Fibroblast of lung (primary cell): Measurements from ENCODE around the gene OPA1.

Experiments used
- EZH2 ChIP-seq: IDR thresholded peaks from 2 replicates; pipeline ENCODE4 v1.5.1; 2012; ENCODE audit warnings: low read length, control low read depth, mild to moderate bottlenecking; ENCODE audit errors: missing control alignments
- TF ChIP-seq, protein P1 (sequence below), 2 donors: IDR thresholded peaks in 1 of 2; conservative IDR thresholded peaks in 1 of 2; 1 replicate in 1 of 2; 2 replicates in 1 of 2; pipeline ENCODE4 v1.5.1; 2011 to 2012; ENCODE audit warnings: low read length in 2 of 2, control low read depth in 1 of 2, inconsistent platforms in 1 of 2, low read depth in 1 of 2, mild to moderate bottlenecking in 1 of 2

DNA sequence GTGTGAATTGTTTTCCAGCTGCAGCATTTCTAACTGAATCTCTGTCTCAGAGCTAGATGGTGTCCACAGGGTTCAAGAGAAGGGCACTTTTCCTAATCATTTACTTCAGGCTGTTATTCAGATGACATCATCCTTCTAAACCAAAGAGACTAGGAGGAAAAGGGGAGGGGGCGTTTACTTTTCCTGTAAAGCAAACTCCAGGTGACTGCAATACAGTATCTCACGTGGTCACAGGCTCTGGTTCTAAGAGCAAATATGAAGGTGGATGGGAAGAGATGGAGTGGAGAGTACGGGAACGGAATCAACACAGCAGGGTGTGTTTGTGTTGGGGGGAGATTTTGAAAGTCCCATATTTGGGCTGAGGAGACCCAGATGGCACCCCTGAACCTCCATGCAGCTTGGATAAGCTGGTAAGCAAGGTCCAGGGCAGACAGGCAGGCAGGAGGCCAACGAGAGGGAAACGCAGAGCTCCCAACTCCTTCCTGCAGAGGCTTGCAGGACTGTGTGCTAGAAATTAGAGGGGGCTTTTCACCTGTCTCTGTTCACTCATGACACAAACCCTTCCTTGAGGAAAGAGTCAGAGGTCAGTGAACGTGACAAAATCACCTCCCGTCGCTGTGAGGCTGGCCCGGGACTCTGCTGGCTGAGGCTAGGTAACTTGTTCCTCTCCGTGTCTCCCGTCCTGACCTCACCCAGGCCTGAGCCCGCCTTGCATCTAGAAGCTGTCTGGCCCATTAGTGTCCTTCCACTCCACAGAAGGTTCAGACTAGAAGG is 151.2 kb downstream of the OPA1 start:
- no peak for TF ChIP-seq EZH2
- TF ChIP-seq, protein P1, sequence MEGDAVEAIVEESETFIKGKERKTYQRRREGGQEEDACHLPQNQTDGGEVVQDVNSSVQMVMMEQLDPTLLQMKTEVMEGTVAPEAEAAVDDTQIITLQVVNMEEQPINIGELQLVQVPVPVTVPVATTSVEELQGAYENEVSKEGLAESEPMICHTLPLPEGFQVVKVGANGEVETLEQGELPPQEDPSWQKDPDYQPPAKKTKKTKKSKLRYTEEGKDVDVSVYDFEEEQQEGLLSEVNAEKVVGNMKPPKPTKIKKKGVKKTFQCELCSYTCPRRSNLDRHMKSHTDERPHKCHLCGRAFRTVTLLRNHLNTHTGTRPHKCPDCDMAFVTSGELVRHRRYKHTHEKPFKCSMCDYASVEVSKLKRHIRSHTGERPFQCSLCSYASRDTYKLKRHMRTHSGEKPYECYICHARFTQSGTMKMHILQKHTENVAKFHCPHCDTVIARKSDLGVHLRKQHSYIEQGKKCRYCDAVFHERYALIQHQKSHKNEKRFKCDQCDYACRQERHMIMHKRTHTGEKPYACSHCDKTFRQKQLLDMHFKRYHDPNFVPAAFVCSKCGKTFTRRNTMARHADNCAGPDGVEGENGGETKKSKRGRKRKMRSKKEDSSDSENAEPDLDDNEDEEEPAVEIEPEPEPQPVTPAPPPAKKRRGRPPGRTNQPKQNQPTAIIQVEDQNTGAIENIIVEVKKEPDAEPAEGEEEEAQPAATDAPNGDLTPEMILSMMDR (conservative IDR thresholded peaks at IDR 0.05 in 1 of 2, IDR thresholded peaks at IDR 0.05 in 1 of 2; ENCODE audit: low read depth in 1 of 2, low read length in 2 of 2): no peak
